Tongue (tissue), 2 donors: ENCODE results near the gene RAD51B. TPM values are rescaled to one million over a fixed set of nuclear protein-coding genes. Genes with fewer than 3 reads are reported as not detected.

Experiments
- DNase-seq: peaks from one replicate; pipeline ENCODE4 v3.0.0-alpha.2; 2015
- total RNA-seq: library from RNA; depleted of rRNA; stranded (reverse); fragments of >200 nt; gene quantifications from one replicate; pipeline ENCODE4 v1.2.3, GENCODE V29; 2014

RAD51B gene
- total RNA-seq, 1 donor from 2014 or later, result 37.8 TPM

DNA sequence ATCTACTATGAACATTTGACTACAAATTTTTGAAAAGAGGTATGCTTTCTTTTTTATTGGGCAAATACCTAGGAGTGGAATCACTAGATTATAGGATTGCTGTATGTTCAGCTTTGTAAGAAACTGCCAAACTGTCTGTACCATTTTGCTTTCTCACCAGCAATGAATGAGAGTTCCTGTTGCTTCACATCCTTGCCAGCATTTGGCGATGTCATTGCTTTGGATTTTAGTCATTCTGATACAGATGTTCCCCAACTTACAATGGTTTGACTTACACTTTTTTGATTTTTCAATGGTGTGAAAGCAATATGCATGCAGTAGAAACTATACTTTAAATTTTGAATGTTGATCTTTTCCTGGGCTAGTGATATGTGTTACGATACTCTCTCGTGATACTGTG lies 328.7 kb downstream of the RAD51B start:
- DNase-seq, result no peak

DNA sequence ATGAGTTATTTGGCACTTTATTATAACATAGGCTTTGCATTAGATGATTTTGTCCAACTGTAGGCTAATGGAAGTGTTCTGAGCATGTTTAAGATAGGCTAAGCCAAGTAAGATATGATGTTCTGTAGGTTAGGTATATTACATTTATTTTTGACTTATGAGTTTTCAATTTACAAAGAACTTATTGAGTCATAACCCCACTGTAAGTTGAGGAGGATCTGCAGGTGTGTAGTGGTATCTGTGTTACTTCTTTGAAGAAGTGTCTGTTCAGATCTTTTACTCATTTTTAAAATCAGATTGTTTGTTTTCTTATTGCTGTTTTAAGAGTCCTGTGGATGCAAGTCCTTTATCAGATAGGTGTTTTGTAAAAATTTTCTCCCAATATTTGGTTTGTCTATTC lies 329.2 kb downstream of the RAD51B start:
- DNase-seq, result no peak

DNA sequence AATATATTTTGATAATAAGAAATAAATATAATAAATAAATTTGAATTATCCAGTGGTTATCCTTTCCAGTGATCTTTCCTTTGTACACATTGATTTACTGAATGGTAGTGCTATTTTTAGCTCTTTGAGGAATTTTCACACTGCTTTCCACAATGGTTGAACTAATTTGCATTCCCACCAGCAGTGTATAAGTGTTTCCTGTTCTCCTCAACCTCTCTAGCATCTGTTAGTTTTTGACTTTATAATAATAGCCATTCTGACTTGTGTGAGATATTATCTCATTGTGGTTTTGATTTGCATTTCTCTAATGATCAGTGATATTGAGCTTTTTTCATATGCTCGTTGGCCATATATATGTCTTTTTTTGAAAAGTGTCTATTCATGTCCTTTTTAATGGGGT lies 333.7 kb downstream of the RAD51B start:
- DNase-seq, result no peak

DNA sequence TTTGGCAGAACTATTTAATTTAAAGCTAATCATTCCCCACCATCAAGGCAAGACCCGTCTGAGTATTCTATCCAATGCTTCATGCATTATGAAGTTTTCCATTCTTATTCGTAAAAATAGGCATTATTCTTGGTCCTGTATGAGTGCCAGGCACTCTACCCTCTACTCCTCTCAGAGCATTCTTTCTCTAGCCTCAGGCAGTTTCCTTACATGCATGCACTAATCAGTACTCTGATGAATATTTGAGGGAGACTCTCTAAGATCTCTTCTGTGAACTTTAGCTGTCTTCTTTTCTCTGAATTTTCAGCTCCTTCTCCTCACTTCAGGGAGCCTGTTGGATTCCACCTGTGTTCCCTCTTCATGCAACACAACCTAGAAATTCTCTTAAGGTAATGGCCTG lies 334.7 kb downstream of the RAD51B start:
- DNase-seq, result no peak

DNA sequence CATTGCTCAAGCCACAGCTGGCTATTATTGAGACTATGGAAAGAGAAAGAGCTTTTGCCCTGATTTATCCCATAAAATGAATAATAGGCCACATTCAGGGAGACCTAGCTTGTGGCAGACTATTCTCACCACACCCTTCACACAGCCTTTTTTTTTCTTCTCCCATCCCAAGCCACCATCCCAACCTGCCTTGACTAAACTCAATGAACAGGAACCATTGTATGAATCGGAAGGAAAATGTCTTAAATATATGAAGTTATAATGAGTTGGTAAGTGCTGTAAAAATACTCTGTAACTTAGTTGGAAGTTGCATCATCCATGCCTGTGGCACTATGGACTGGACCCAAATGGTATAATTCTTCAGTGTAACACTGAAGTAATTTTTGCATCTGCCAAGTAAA lies 338.4 kb downstream of the RAD51B start:
- no peak for DNase-seq

DNA sequence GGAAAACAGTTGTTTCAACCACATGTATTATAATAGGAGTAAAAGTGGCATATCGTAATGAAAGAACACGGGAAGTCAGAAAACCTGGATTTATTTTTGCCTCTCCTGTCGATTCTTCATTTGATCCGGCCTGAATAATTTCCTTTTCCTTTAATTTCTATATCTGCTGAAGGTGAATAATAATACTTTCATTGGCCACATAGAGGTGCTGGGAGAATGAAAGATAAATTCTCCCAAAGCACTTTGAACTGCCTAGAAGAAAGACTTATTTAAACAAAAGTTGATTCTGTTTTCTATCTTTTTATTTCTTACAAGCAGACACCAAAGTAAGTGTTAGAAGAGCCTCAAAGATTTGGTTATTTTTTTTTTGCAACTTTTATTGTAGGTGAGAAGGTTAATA lies 339.1 kb downstream of the RAD51B start:
- DNase-seq, result no peak

DNA sequence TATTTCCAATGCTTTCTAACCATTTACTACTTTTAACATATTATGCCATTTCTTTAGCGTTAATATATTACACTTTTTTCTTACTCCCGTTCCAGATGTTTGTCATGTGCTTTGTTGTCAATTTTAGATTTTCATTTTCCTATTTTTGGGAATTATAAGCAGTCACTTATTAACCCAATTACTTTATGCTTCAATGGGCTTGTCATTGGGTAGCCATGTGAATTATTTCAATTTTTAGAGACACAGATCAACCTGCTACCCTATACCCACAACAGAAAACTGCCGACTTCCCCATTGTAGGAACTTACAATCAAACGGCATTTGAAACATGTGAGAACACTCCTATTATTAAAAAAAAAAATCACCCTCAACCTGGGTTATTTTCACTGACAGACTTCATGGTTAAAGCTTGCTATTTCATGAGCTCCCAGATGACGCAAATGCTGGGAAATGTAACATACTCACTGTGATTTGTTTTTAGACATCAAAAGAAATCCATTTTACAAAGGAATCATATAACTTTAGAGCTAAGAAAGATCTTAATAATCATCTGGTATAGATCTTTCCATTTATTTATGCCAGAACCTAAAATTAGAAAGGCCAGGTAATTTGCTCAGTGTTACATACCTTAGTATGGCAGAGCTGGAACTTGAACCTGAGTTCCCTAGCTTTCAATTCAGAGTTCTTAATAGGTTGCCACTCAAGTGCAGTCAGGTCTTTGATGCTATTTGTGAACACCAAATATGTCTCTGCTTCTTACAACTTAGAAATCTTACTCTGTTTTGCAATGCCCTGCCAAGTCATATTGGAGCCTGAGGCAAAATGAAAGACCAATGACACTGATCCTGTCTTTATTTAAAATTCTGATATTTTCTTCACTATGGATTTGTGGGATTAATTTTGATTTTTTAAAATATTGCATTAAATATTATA lies 340.4 kb downstream of the RAD51B start:
- no peak for DNase-seq

DNA sequence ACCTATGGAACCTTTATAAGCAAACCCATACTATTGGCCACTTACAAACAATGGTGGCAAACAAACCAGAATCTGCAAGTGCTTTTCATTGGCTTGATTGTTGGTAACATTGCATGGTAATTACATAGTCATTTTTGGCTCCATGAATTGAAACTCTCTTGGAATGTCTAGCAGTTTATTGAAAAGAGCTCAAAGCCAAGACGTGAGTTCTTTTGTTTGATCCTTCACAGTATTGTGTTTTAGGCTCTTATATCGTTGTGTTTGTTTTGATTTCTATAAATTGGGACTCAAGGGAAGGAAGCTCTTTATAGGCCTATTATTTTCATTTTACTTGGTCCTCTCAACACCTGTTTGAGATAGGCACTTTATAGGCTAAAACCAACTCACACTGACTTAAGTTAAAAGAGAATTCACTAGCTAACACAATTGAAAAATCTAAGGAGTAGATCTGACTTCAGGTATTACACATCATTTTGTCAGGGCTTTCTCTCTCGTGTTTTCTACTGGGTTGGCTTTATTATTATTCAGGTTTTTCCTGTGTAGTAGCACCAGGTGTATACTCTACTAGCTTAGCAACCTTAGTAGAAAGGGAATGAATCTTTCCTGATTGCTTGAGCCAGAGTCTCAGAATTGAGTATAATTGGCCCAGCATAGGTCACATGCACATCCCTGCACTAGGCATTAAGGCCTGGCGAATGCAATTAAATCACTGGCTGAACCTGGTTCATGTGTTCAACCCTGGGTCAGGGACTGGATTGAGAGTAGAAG lies 341.4 kb downstream of the RAD51B start:
- peak; percentile 47 for DNase-seq

DNA sequence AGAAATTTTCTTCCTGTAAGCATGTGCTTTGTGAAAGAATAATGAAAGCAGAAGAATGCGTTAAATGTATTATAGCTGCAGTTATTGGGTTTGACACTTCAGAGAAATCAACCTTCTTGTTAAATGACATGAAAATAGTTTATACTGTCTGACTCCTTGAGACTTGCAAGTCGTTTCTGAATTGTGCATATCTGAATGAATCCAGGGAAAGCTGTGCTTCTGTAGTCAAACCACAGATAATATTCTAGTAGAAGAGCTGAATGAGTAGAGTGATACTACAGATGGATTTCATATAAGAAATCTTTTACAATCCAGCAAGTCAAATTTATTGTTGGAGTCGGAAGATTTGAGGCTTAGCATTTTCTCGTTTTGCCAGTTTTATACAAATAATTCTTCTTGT lies 343.3 kb downstream of the RAD51B start:
- no peak for DNase-seq

DNA sequence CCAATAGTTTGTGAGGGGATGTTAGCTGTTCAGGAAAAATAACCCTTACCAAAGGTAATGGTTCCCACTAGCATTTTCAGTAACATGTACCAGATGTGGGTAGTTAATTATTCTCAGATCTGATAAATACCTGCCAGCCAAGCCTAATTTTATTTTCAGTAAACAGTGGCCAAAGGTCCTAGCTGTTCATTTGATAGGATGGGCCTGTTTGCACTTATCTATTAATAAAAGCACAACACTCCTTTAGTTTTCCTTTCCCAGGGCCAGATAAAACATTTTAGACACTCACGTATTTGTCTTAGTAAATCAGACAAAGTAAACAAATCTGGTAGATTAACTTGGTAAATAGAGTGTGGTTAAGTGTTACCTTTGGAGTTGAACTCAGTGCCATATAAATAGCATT lies 345.1 kb downstream of the RAD51B start:
- DNase-seq, result no peak

DNA sequence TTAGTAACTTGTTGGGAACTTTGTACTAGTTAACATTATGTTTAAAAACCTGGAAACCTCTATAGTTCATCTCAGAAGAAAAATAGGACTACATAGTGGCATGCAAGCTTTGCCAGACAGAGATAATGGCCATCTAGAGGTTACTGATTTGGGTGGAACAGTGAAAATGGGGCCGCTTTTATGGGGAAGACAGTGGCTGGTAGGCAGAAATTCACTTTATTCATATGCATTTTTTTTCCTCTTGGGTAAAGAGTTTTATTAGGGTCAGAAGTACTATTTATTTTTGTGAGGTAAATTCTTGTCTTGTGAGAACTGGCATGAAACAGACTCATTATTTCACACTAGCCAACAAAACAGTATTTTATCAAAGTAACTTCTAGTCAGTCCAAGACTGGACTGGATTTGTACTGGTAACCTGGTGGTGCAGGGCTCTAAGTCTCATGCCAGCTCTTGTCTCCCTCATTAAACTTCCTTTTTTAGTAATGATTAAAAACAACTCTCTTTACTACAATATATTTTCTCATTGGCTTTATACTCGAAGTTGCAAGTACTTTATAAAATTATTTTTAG lies 345.8 kb downstream of the RAD51B start:
- DNase-seq, result no peak

DNA sequence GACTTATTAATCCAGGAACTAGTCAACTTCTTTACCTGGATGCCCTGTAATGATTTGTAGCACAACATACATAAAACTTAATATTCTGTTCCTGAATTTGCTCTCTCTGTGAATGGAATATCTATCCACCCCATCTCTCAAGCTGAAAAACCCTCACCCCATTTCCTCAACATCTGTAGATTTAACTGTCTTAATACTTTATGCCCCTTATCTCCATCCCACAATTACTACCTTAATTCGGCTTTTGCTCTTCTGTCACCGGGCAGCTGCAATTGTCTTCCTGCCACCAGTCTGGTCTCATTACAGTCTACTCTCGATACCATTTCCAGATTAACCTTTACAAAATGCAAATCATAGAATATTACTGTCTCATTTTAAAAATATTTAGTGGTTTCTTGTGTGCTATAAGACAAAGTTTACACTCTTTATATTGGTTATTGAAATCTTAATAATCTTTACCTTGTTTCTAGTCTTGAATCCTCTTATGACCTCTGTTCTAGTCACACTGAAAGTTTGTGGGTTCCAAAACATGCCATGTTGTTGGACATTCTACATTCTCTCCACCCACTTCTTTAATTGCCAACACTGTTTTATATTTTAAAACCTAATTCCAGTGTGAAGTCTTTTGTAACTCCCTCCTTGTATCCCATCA lies 347.3 kb downstream of the RAD51B start:
- DNase-seq, result no peak

DNA sequence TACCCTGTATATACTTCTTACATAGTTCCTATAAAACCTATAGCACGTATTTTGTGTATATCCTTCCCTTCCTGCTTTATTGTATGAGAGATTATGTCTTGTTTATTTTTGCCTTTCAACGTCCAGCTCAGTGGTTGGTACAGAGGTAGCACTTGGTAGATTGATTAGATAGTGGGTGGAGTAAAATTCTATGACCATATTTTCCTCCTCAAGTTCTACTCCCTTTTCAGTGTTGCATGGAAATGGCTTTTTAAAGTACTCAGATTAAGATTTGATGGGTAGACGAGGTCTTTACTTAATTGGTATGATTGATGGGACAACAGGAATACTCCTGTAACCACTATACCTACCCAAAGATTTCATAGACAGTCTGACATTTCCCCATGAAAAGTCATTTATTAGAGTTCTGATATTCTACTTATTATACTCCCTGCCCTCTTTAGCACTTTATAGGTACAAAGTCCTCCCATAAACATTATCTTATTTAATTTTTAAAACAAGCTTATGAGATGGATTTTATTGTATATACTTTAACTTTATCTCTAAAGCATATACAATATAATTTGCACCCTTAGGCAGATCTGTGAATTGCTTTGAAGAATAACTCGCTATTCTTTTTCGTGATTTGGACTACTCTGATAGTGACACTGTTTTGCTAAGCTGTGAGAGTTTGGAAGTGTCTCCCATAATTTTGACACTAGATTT lies 348.0 kb downstream of the RAD51B start:
- no peak for DNase-seq

DNA sequence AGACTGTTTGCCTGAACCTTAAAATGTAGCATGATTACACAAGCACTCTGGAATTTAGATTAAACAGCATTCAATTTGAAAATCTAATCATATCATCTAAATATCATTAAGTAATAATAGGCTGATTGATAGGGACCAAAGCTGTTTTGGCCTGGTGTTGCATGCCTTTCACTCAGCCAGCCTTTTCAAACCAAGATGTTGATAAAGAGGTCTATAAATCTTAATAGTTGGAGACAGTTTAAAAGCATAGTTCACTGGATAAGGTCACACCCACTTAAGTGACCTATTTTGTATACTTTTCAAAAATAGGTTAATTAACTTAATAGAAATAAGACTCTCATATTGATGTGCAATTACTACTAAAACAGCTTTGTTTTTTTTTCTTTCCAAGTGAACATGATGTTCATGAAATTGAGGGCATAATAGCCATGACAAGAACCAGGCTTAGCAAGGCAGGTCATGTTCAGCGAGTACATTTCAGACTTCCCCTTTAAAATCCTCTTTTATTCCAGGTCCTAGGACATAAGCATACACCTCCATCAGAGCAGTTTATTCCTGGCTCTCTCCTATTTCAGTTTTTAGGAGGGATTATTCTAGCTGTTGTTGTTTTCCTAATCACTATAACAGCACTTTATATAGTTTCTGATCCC lies 349.0 kb downstream of the RAD51B start:
- no peak for DNase-seq

DNA sequence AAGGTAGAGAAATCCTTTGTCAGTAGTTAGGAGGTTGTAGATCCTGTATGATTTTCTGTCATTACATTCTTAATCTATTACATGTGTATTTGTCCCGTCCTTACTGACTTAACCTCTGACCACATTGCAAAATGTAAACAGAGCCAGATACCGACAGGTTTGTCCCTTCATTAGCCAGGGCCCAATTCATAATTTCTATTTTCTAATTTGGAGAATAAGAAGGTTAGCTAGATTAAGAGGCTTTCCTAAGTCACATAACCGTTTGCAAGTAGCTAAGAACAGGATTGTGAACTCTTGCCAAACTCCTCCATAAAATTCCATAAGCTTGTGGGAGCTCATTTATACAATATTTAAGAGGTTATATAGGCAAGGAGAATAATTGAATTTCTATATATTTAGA lies 352.6 kb downstream of the RAD51B start:
- DNase-seq, result no peak

DNA sequence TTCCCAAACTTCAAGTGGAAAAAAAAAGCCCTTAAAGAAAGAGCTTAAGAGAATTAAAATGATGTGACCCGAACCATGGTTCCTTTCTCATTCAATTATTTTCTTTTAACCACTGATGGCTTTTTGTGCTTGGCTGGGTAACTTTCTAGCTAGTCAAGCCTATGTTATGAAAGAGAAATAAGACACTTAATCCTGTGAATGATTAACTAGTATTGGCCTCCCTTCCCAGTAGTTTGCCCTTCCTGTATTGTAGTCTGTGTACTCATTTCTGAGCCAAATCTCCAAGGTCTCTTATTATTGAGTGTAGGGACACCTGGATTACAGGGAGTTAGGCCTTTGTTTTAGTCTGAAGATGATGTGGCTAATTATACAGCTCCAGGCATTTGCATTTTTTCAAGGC lies 353.0 kb downstream of the RAD51B start:
- no peak for DNase-seq

DNA sequence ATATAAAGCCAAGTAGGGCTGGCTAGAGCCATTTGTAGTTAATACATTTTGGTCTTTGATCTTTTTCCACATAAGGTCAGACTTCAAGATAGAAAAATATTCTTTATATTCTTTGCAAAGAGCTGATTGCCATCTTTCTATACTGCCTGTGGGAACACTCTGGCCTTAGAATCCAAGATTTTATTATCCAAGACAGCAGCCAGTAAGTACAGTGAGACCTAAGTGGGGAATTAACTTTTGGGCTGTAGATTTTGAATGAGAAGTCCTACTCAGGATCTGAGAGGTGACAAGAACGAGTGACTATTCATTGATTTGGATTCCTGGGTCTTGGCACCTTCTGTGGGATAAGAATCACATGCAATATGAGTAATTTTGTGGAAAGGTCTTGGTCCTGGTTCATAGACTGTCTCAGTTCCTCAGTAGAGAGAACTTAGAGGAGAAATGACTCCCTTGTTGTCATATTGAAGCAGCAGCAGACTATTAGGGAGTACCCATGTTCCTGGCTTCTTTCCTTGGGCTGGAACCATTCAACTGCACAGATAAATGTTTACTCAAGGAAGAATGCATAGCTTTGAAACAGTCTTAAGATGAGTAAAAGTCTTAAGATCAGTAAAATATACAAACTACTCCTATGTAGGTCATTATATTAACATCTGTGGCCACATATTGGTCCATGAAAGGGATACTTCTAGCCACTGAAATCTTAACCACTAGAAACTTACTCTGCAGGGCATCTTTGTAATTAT lies 353.8 kb downstream of the RAD51B start:
- no peak for DNase-seq

DNA sequence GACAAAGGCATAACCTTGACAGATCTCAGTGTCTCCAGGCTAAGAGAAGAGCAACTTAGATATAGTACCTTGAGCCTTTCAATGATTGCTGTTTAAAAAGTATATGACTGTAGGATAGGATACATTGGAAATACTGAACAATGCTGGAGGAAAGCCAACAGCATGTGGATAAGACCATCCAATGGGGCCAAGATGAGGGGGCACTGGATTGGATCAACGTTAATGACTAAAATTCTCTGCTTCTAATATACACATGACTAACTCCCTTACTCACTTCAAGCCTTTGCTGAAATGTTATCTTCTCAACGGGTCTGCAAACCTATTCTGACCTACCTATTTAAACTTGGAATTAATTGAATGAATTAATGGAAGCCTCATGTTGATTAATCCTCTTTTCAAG lies 354.9 kb downstream of the RAD51B start:
- no peak for DNase-seq

DNA sequence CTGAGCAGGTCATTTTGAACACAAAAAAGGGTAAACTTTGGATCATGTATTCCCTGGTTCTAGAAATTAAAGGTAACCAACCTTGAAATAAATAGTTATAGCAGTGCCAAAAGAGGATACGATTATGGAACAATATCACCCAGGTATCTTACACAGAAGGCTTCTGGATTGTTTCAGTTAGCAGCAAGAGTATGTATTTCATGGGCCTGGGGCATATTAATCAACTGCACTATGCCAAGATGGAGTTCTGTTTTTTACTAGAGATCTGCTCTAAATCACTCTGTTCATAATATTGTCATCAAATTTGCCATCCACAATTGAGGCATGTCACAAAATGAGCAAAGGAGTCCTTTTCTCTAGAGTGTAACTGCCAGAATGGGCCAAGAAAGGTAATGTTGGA lies 357.1 kb downstream of the RAD51B start:
- DNase-seq, result no peak

DNA sequence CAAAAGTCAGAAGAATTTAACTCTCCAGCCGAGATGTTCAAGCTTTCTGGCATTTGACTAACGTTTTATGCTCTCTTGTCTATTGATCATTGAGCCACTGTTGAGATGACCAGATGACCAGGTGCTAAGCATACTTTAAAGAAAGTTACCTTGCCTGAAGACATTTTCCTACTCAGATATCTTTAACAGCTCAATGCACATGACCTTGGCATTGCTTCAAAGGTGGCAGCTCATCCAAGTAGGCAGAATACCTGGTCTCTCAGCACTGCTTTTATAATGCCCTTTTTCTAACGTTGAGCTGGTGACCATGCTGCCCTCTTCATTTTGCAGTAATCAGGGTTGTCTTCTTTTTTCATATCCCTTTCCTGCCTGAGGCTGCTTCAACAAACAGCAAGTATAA lies 358.1 kb downstream of the RAD51B start:
- no peak for DNase-seq

DNA sequence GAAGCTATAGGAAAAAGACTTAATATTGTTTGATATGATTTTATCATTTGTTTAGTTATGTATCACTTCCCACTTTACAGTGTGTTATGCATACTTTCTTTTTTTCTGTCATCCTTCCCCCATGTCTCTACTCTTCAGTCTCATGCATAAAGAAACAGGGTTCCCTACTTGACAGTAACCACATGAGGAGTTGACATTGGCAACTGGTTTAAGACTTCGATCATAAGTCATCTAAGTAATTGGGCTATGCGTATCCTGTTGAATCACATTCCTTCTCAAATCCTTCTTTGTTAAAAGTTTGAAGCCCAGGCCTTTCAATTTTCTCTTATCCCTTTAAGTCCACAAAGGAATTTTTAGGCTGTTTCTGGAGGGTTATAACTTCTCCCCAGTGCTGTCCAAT lies 358.7 kb downstream of the RAD51B start:
- no peak for DNase-seq
